Gastrocnemius medialis (tissue), 4 donors: ENCODE data around the gene KLHL26.

ENCODE experiments used
- POLR2A ChIP-seq, 2 donors: fragments of 450-650 bp; IDR thresholded peaks; one replicate each; pipeline ENCODE4 v1.6.1; 2017; ENCODE audit warnings: antibody characterized with exemption in 2 of 2, mild to moderate bottlenecking in 2 of 2, moderate library complexity in 2 of 2
- TF ChIP-seq, protein P1 (sequence below), 5 experiments: fragments of 450-650 bp in 3 of 5; fragments of 200-600 bp in 2 of 5; sonication (generic) in 2 of 5; IDR thresholded peaks in 4 of 5; conservative IDR thresholded peaks in 1 of 5; 1 replicate in 4 of 5; 2 replicates in 1 of 5; pipeline ENCODE4 v1.5.1; 2016 to 2019; ENCODE audit warnings: antibody characterized with exemption in 5 of 5, mild to moderate bottlenecking in 3 of 5, moderate library complexity in 3 of 5

DNA sequence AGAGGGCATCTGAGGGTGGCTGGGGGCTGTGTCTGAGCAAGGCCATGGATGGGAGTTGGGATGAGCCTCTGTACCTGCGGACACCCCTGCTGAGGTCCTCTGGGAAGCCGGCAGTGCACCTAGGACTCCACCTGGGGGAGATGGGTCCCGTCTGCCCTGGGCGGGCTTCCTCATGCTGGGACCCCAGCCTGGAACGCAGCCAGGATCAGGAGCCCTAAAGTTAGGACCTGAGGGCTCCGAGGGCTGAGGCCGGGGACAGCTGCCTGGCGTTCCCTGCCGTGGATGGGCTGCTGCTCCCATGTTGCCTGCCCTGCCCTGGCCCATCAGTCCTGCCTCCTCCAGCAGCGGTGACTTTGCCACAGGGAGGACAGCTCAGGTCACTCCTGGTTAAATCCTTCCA, 72.7 kb downstream of the KLHL26 start:
- TF ChIP-seq, protein P1, sequence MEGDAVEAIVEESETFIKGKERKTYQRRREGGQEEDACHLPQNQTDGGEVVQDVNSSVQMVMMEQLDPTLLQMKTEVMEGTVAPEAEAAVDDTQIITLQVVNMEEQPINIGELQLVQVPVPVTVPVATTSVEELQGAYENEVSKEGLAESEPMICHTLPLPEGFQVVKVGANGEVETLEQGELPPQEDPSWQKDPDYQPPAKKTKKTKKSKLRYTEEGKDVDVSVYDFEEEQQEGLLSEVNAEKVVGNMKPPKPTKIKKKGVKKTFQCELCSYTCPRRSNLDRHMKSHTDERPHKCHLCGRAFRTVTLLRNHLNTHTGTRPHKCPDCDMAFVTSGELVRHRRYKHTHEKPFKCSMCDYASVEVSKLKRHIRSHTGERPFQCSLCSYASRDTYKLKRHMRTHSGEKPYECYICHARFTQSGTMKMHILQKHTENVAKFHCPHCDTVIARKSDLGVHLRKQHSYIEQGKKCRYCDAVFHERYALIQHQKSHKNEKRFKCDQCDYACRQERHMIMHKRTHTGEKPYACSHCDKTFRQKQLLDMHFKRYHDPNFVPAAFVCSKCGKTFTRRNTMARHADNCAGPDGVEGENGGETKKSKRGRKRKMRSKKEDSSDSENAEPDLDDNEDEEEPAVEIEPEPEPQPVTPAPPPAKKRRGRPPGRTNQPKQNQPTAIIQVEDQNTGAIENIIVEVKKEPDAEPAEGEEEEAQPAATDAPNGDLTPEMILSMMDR (IDR thresholded peaks at IDR 0.05 in 4 of 5, conservative IDR thresholded peaks at IDR 0.05 in 1 of 5) = no peak
- no peak for TF ChIP-seq POLR2A (IDR thresholded peaks at IDR 0.05)
